Hepatocyte (in vitro differentiated cells): ENCODE results near the gene PSMB4.

Source experiments
- EZH2 ChIP-seq: fragments of 200-600 bp; sonication (generic); IDR thresholded peaks from 2 replicates; pipeline ENCODE4 v1.6.1; 2016; ENCODE audit warnings: antibody characterized with exemption, mild to moderate bottlenecking, borderline replicate concordance
- TF ChIP-seq, protein P1 (sequence below): fragments of 200-600 bp; sonication (generic); IDR thresholded peaks from 2 replicates; pipeline ENCODE4 v1.5.1; 2016; ENCODE audit warnings: antibody characterized with exemption, mild to moderate bottlenecking; ENCODE audit not compliant: poor library complexity

DNA sequence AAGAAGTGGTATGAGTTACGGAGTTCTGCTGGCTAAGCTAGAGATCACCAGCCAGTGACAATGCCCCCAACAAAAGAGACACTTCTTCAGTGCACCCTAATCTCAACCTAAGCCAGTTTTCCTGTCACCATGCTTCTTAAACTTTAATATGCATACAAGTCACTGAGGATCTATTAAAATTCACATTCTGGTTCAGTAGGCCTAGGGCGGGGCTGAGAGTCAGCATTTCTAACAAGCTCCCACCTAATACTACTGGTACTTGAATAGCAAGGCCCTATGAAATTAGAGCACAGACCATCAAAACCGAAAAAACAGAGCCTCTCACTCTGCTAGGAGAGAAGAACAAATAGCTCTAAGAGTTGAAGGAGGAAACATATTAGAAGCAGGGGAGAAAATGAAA lies 7.9 kb downstream of the PSMB4 start:
- TF ChIP-seq, protein P1, sequence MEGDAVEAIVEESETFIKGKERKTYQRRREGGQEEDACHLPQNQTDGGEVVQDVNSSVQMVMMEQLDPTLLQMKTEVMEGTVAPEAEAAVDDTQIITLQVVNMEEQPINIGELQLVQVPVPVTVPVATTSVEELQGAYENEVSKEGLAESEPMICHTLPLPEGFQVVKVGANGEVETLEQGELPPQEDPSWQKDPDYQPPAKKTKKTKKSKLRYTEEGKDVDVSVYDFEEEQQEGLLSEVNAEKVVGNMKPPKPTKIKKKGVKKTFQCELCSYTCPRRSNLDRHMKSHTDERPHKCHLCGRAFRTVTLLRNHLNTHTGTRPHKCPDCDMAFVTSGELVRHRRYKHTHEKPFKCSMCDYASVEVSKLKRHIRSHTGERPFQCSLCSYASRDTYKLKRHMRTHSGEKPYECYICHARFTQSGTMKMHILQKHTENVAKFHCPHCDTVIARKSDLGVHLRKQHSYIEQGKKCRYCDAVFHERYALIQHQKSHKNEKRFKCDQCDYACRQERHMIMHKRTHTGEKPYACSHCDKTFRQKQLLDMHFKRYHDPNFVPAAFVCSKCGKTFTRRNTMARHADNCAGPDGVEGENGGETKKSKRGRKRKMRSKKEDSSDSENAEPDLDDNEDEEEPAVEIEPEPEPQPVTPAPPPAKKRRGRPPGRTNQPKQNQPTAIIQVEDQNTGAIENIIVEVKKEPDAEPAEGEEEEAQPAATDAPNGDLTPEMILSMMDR: no peak
- TF ChIP-seq EZH2: no peak
